Thyroid gland (tissue), 4 donors: ENCODE results near the gene GPR18. TPM values are rescaled to one million over a fixed set of nuclear protein-coding genes. Genes with fewer than 3 reads are reported as not detected.

Source experiments
- DNase-seq, 2 donors: peaks; one replicate each; pipeline ENCODE4 v3.0.0-alpha.2; 2019
- H3K27ac ChIP-seq, 3 donors: fragments of 200-600 bp; sonication (generic); 1 replicate in 2 of 3; 2 replicates in 1 of 3; pipeline ENCODE4 v1.5.1; 2016 to 2019; ENCODE audit warnings: mild to moderate bottlenecking in 1 of 3, moderate library complexity in 1 of 3
- H3K27me3 ChIP-seq: fragments of 200-600 bp; sonication (generic); one replicate; pipeline ENCODE4 v1.5.1; 2019
- H3K36me3 ChIP-seq, 2 donors: fragments of 200-600 bp; sonication (generic); one replicate each; pipeline ENCODE4 v1.5.1; 2016 to 2019
- H3K4me1 ChIP-seq, 2 donors: fragments of 200-600 bp; sonication (generic); one replicate each; pipeline ENCODE4 v1.5.1; 2017 to 2019
- H3K4me3 ChIP-seq, 3 donors: fragments of 200-600 bp; sonication (generic); replicated peaks in 1 of 3; 1 replicate in 2 of 3; 2 replicates in 1 of 3; pipeline ENCODE4 v1.5.1; 2016; ENCODE audit warnings: mild to moderate bottlenecking in 1 of 3
- H3K9me3 ChIP-seq: fragments of 200-600 bp; sonication (generic); one replicate; pipeline ENCODE4 v1.5.1; 2017
- POLR2A ChIP-seq, 2 donors: fragments of 450-650 bp; IDR thresholded peaks; one replicate each; pipeline ENCODE4 v1.6.1; 2017; ENCODE audit warnings: antibody characterized with exemption in 2 of 2, mild to moderate bottlenecking in 2 of 2, moderate library complexity in 1 of 2
- WGBS, 2 donors: methylation state at CpG; one replicate each; pipeline ENCODE4 v1.1.5; 2017; 5-methylcytosine and 5-hydroxymethylcytosine counted together
- intact Hi-C: fragments of 100-400 bp; cut with DNase I; formaldehyde crosslinking; loops from one replicate; pipeline ENCODE4 v1.15.1; 2023
- total RNA-seq, 4 donors: library from RNA; depleted of rRNA; stranded (reverse); fragments of >200 nt; gene quantifications; one replicate each; pipeline ENCODE4 v1.2.3, GENCODE V29; 2016
- TF ChIP-seq, protein P1 (sequence below), 6 experiments: fragments of 200-600 bp in 3 of 6; fragments of 450-650 bp in 3 of 6; sonication (generic) in 3 of 6; IDR thresholded peaks; one replicate each; pipeline ENCODE4 v1.5.1; 2016 to 2019; ENCODE audit warnings: antibody characterized with exemption in 6 of 6, mild to moderate bottlenecking in 2 of 6, inconsistent platforms in 1 of 6, moderate library complexity in 1 of 6

Gene GPR18
- total RNA-seq, 4 donors from 2014 or later, result 0.27 to 0.96 TPM; not detected in 2

DNA sequence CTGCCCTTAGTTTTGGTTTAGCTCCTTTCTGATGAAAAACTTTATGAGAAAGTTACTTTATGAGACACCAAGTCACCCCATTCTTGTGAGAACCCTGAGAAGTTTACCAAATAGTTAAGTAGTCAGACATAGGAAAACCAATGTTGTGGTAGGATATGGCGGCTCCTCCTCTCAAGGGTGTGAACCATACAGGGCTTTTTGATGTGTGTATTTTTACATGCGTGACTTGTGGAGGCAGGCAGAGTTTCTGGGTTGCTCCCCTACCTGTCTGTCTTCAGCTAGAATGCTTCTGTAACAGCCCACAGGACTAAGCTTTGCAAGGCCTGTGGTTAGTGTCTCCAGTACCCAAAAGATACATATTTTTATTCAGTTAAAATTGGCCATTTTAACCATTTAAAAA is 39.2 kb downstream of the GPR18 start:
- TF ChIP-seq, protein P1, sequence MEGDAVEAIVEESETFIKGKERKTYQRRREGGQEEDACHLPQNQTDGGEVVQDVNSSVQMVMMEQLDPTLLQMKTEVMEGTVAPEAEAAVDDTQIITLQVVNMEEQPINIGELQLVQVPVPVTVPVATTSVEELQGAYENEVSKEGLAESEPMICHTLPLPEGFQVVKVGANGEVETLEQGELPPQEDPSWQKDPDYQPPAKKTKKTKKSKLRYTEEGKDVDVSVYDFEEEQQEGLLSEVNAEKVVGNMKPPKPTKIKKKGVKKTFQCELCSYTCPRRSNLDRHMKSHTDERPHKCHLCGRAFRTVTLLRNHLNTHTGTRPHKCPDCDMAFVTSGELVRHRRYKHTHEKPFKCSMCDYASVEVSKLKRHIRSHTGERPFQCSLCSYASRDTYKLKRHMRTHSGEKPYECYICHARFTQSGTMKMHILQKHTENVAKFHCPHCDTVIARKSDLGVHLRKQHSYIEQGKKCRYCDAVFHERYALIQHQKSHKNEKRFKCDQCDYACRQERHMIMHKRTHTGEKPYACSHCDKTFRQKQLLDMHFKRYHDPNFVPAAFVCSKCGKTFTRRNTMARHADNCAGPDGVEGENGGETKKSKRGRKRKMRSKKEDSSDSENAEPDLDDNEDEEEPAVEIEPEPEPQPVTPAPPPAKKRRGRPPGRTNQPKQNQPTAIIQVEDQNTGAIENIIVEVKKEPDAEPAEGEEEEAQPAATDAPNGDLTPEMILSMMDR (IDR thresholded peaks at IDR 0.05), result no peak
- no peak for TF ChIP-seq POLR2A (IDR thresholded peaks at IDR 0.05)
- Histone ChIP-seq H3K9me3 (no peaks in the 10 kb centered on the region), H3K36me3 (no peaks in the 10 kb centered on the region), H3K4me3 (no peak overlapping the region), H3K27ac (peak overlapping the region in 1 of 3 donors; percentile 29), H3K27me3 (no peaks in the 10 kb centered on the region), H3K4me1 (peaks cover 31 to 48% of the 10 kb centered on the region in 2 donors)
- intact Hi-C loops, result no loop called here
- 95 to 100% methylated on average over 2 of the region's 2 CpGs for WGBS, 2 donors
- DNase-seq, result no peak

DNA sequence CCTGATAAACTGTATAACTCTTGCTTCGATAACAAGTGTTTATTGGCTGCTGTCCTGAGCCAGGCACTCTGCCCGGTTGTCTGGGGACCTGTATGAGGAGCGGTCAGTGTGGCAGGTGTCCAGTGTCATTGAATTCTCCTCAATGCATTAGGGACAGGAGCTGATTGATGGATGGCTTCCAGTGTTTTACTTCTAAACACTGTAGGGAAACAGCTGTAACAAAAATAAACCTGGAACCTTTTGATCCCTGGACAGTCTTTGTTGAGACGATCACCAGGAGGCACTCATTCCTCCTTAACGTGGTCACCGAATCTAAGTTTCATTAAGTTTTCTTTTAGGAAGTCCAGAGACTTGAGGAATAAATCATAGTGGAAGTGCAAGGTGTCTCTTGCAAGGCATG is 39.6 kb downstream of the GPR18 start:
- peak; percentile 87 to 92 for DNase-seq
- H3K4me1 ChIP-seq, result peaks cover 31 to 49% of the 10 kb centered on the region in 2 donors

DNA sequence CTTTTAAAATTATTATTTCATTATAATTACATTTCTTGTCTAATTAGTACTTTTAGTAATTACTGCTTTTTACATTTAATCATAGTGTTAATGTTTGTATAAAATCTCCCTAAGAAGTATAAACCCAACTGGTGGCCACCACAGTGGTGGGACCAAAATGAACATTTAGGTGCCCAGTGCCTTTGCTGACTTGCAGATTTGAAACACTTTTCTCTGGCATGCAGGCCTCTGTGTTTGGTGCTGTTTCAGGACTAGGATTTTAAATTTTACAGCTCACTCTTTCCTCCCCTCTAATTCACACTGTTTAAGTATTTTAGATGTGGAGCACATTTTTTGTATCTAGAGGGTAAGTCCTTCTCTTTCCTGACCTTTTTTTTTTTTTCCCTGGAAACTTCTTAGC is 40.1 kb downstream of the GPR18 start:
- H3K4me1 ChIP-seq, result peaks cover 31 to 49% of the 10 kb centered on the region in 2 donors
- H3K27ac ChIP-seq, result peak overlapping the region; percentile 2 to 56 (median 54)
- intact Hi-C loops, result no loop called here
- TF ChIP-seq, protein P1 (IDR thresholded peaks at IDR 0.05), result no peak
- TF ChIP-seq POLR2A (IDR thresholded peaks at IDR 0.05), result no peak
- no peaks in the 10 kb centered on the region for H3K36me3 ChIP-seq
- no peak for DNase-seq
- H3K9me3 ChIP-seq, result no peaks in the 10 kb centered on the region
- H3K27me3 ChIP-seq, result no peaks in the 10 kb centered on the region
- H3K4me3 ChIP-seq, result no peak overlapping the region

More for the DNA sequence above, 39.6 kb downstream of the GPR18 start:
- H3K27me3 ChIP-seq, result no peaks in the 10 kb centered on the region
- no peaks in the 10 kb centered on the region for H3K9me3 ChIP-seq
- WGBS, 2 donors, result 7 to 12% methylated on average over 6 of the region's 6 CpGs
- H3K36me3 ChIP-seq, result no peaks in the 10 kb centered on the region
- H3K4me3 ChIP-seq, result no peak overlapping the region
- intact Hi-C loops, result no loop called here
- peak overlapping the region; percentile 2 to 56 (median 54) for H3K27ac ChIP-seq
- no peak for TF ChIP-seq POLR2A (IDR thresholded peaks at IDR 0.05)
- TF ChIP-seq, protein P1 (IDR thresholded peaks at IDR 0.05), result no peak

DNA sequence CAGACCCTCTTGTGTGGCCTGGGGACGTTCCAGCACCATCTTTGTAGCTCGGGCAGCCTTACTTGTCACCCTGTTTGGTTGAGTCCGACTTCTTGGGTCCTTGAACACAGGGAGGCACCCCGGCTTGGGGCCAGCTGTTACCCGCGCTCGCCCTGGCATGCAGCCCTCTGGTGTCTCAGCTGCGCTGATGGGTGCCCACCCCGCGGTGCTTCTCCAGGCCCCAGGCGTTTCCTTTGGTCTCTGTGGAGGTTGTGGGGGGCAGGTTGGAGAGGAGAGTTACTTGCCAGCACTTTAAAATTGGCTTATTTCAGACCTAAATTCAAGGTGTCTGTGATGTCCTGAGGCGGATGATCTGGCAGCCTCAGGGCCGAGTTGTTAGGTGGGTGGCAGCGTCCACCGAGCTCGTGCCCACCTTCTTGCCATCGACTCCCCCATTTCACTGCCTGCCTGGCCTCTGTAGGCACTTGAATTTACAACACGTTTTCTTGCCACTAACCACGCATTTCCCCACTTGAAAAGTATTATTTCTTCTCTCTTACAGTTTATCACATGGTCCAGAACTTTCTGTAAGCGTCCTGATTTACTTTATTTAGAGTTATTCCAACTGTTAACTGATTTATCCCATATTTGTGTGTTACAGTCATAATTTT is 40.6 kb downstream of the GPR18 start:
- Histone ChIP-seq H3K4me1 (peaks cover 31 to 49% of the 10 kb centered on the region in 2 donors), H3K9me3 (no peaks in the 10 kb centered on the region), H3K36me3 (no peaks in the 10 kb centered on the region), H3K4me3 (no peak overlapping the region), H3K27ac (peak overlapping the region; percentile 2 to 56 (median 54)), H3K27me3 (no peaks in the 10 kb centered on the region)
- DNase-seq, result no peak
- TF ChIP-seq, protein P1 (IDR thresholded peaks at IDR 0.05), result no peak
- TF ChIP-seq POLR2A (IDR thresholded peaks at IDR 0.05), result no peak
- 59 to 77% methylated on average over 20 of the region's 20 CpGs for WGBS, 2 donors
- intact Hi-C loops, result no loop called here

DNA sequence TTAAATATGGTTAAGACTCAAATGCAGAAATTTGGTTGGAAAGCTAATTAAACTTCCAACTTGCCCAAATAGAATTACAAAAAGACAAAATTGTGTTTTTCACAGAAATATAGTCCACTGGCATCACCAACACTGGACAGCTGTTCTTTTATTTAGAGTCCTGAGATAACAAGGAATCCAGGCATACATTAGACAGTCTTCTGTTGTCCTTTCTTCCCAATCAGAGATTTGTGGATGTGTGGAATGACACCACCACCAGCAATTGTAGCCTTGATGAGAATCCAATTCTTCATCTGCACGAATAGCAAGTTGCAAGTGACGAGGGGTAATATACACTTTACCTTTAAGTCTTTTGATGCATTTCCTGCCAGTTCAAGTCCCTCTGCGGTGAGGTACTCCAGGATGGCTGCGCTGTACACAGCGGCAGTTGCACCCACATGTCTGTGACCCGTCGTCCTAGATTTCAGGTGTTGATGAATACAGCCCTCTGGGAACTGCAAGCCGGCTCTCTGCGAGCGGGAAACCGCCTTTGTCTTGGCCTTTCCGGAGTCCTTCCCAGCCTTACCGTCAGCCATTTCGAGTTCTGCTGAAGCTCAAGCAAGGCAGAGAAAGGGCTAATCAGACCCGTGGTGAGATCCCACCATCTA is 42.9 kb downstream of the GPR18 start:
- Histone ChIP-seq H3K4me3 (no peak overlapping the region), H3K27ac (no peak overlapping the region), H3K9me3 (no peaks in the 10 kb centered on the region), H3K36me3 (no peaks in the 10 kb centered on the region), H3K4me1 (peaks cover 31 to 49% of the 10 kb centered on the region in 2 donors), H3K27me3 (no peaks in the 10 kb centered on the region)
- TF ChIP-seq POLR2A (IDR thresholded peaks at IDR 0.05), result no peak
- TF ChIP-seq, protein P1 (IDR thresholded peaks at IDR 0.05), result no peak
- 82 to 87% methylated on average over 15 of the region's 15 CpGs for WGBS, 2 donors
- DNase-seq, result no peak
- intact Hi-C loops, result no loop called here
